HL-60 (cell line): ENCODE data around the gene ZSWIM6.

ENCODE experiments used
- POLR2AphosphoS5 ChIP-seq: IDR thresholded peaks from 2 replicates; pipeline ENCODE4 v1.6.1; 2012; ENCODE audit warnings: low read depth
- REST ChIP-seq: IDR thresholded peaks from 2 replicates; pipeline ENCODE4 v1.6.1; 2012; ENCODE audit warnings: low read depth; ENCODE audit not compliant: insufficient replicate concordance
- SPI1 ChIP-seq: IDR thresholded peaks from 2 replicates; pipeline ENCODE4 v1.6.1; 2012; ENCODE audit warnings: low read depth, mild to moderate bottlenecking, borderline replicate concordance
- TF ChIP-seq, protein P1 (sequence below): IDR thresholded peaks from one replicate; pipeline ENCODE4 v1.5.1; 2011; ENCODE audit warnings: low read length, control low read depth, inconsistent platforms; ENCODE audit not compliant: insufficient read depth

DNA sequence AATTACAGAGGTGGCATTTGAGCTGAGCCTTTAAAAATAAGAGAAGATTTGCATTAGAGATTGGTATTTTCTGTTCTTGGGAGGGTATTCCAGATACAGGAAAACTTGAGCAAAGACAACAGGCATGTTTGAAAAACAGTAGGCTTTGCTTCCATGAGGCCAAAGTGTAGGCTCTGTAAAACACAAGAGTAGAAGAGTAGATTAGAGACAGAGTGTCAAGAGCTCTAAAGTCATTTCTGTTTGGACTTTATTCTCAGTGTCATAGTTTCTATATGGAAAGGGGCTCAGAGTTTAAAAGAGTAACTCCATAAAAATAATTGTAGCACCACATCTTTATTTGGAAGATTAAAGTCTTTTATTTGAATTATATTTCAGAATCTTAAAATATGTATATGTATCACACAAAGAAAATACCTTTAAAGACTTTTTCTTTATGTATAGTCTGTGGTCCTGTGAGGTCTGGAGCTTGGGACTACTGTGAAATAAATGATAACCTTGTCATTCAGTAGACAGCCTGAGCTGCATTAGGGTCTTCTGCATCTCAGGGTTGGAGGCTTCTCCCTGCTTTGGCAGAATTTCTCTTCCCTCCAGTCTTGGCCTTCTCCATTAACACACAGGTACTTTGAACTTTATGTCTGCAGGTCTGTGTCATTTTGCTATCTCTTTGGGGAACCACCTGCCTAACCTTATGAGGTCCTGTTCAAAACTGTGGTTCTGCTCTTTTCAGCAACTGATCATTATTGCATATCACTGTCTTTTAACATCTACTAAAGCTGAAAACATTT lies 73.6 kb downstream of the ZSWIM6 start:
- TF ChIP-seq, protein P1, sequence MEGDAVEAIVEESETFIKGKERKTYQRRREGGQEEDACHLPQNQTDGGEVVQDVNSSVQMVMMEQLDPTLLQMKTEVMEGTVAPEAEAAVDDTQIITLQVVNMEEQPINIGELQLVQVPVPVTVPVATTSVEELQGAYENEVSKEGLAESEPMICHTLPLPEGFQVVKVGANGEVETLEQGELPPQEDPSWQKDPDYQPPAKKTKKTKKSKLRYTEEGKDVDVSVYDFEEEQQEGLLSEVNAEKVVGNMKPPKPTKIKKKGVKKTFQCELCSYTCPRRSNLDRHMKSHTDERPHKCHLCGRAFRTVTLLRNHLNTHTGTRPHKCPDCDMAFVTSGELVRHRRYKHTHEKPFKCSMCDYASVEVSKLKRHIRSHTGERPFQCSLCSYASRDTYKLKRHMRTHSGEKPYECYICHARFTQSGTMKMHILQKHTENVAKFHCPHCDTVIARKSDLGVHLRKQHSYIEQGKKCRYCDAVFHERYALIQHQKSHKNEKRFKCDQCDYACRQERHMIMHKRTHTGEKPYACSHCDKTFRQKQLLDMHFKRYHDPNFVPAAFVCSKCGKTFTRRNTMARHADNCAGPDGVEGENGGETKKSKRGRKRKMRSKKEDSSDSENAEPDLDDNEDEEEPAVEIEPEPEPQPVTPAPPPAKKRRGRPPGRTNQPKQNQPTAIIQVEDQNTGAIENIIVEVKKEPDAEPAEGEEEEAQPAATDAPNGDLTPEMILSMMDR: no peak
- TF ChIP-seq POLR2AphosphoS5: no peak
- TF ChIP-seq REST: no peak
- no peak for TF ChIP-seq SPI1
